CD4-positive, alpha-beta T cell (primary cell): ENCODE measurements around the gene RAD51B. TPM values are rescaled to one million over a fixed set of nuclear protein-coding genes. Genes with fewer than 3 reads are reported as not detected.

Source experiments
- ATAC-seq: fragments of 200-7000 bp; cut with Tn5 transposase; one replicate; pipeline ENCODE4 v1.10.0; 2022; ENCODE audit warnings: mild to moderate bottlenecking; ENCODE audit not compliant: poor library complexity
- CTCF ChIA-PET: fragments of 350-600 bp; sonication (Branson Sonifier 250); formaldehyde crosslinking; loops from one replicate; lab custom pipeline; 2021; ENCODE audit warnings: antibody characterized with exemption, inconsistent platforms; lab: Charles Lee
- POLR2A ChIA-PET: fragments of 350-600 bp; sonication (Branson Sonifier 250); formaldehyde crosslinking; loops from one replicate; lab custom pipeline; 2021; ENCODE audit warnings: antibody characterized with exemption, inconsistent platforms; lab: Charles Lee
- DNase-seq, 14 experiments: peaks; one replicate each; pipeline ENCODE4 v3.0.0-alpha.2; 2013 to 2020; ENCODE audit warnings: mixed read lengths in 2 of 14
- H3K27ac ChIP-seq, 2 donors: one replicate each; pipeline versions ENCODE4 v1.5.1 to v1.7.0; 2013; ENCODE audit warnings: low read length in 2 of 2, low read depth in 1 of 2, mild to moderate bottlenecking in 1 of 2
- H3K27me3 ChIP-seq, 2 experiments: 1 replicate in 1 of 2; 2 replicates in 1 of 2; pipeline versions ENCODE4 v1.6.1 to v1.7.0; 2013; ENCODE audit warnings: low read length in 2 of 2, control low read depth in 1 of 2, mild to moderate bottlenecking in 1 of 2, moderate library complexity in 1 of 2; ENCODE audit not compliant: insufficient read depth in 2 of 2, control insufficient read depth in 1 of 2
- H3K36me3 ChIP-seq: one replicate; pipeline ENCODE4 v1.6.1; 2013; ENCODE audit warnings: low read length, control low read depth; ENCODE audit not compliant: insufficient read depth
- H3K4me1 ChIP-seq: one replicate; pipeline ENCODE4 v1.6.1; 2013; ENCODE audit warnings: low read length, control low read depth; ENCODE audit not compliant: insufficient read depth
- H3K4me3 ChIP-seq: one replicate; pipeline ENCODE4 v1.5.1; 2013; ENCODE audit warnings: mild to moderate bottlenecking, low read length, moderate library complexity
- H3K9me3 ChIP-seq, 2 experiments: 1 replicate in 1 of 2; 2 replicates in 1 of 2; pipeline versions ENCODE4 v1.6.1 to v1.7.0; 2013; ENCODE audit warnings: low read length in 2 of 2, mild to moderate bottlenecking in 2 of 2, control low read depth in 1 of 2, moderate library complexity in 1 of 2; ENCODE audit not compliant: control insufficient read depth in 1 of 2, insufficient read depth in 1 of 2
- H3K27ac Mint-ChIP-seq: one replicate; pipeline ENCODE4 v1.8.0; 2020; ENCODE audit warnings: mixed read lengths
- H3K27me3 Mint-ChIP-seq: one replicate; pipeline ENCODE4 v1.8.0; 2021; ENCODE audit warnings: mixed read lengths
- H3K36me3 Mint-ChIP-seq: one replicate; pipeline ENCODE4 v1.8.0; 2021; ENCODE audit warnings: low read depth, mixed read lengths
- H3K4me1 Mint-ChIP-seq: one replicate; pipeline ENCODE4 v1.8.0; 2021; ENCODE audit warnings: low read depth, mixed read lengths
- H3K4me3 Mint-ChIP-seq: one replicate; pipeline ENCODE4 v1.8.0; 2020; ENCODE audit warnings: mild to moderate bottlenecking, mixed read lengths
- H3K9me3 Mint-ChIP-seq: one replicate; pipeline ENCODE4 v1.8.0; 2020; ENCODE audit warnings: mixed read lengths
- intact Hi-C, 2 experiments: fragments of 100-400 bp; cut with DNase I in 1 of 2; cut with micrococcal nuclease in 1 of 2; formaldehyde crosslinking; loops; one replicate each; pipeline versions ENCODE4 v1.15.1 to v1.9.0; 2023 to 2025; cut with DNase I, micrococcal nuclease
- total RNA-seq, 174 experiments: library from RNA in 2 of 174; stranded (reverse) in 2 of 174; gene quantifications; one replicate each; pipeline ENCODE4 v1.2.3 and lab custom pipeline; 2021 to 2026
- TF ChIP-seq, protein P1 (sequence below): fragments of 200-600 bp; IDR thresholded peaks from one replicate; pipeline ENCODE4 v1.8.0; 2022; ENCODE audit warnings: antibody characterized with exemption, mild to moderate bottlenecking

The RAD51B gene
- total RNA-seq, 2 experiments from 2014 or later, result 18.4 to 20.0 TPM

DNA sequence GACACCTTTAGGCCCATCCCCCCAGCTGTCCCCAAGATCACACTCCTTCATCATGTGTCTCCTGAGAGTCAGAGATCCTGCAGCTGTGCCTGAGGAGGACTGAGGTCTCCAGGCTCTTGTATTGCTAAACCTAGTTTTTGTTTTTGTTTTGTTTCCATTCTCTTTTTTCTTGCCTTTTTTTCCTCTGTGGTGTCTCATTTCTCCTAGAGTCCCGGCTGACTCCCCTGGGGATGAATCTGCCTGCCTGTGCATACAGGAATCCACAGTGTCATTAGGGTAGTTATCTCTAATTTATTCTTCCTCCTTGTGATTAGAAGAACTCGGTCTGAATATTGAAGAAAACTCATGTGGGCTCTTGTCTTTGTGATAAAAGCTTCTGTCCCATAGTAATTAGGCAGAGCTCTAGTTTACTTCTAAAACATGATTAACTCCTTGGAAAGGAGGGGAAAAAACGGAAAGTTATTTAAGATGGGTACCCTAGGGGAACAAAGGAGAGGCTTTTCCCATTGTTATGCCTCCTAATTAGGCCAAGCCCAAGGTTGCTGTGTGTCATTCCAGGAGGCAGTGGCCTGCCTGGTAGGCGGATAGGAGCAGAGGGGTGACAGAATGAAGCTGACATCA lies 630.1 kb downstream of the RAD51B start:
- H3K4me3 ChIP-seq, result no peak overlapping the region
- no peaks in the 10 kb centered on the region for H3K36me3 ChIP-seq
- H3K27ac ChIP-seq, result no peak overlapping the region
- Mint-ChIP-seq H3K4me1 (no peaks in the 10 kb centered on the region), H3K4me3 (no peak overlapping the region), H3K27ac (no peak overlapping the region), H3K9me3 (peaks cover 2% of the 10 kb centered on the region), H3K27me3 (no peaks in the 10 kb centered on the region), H3K36me3 (peaks cover 9% of the 10 kb centered on the region)
- DNase-seq, result no peak
- TF ChIP-seq, protein P1, sequence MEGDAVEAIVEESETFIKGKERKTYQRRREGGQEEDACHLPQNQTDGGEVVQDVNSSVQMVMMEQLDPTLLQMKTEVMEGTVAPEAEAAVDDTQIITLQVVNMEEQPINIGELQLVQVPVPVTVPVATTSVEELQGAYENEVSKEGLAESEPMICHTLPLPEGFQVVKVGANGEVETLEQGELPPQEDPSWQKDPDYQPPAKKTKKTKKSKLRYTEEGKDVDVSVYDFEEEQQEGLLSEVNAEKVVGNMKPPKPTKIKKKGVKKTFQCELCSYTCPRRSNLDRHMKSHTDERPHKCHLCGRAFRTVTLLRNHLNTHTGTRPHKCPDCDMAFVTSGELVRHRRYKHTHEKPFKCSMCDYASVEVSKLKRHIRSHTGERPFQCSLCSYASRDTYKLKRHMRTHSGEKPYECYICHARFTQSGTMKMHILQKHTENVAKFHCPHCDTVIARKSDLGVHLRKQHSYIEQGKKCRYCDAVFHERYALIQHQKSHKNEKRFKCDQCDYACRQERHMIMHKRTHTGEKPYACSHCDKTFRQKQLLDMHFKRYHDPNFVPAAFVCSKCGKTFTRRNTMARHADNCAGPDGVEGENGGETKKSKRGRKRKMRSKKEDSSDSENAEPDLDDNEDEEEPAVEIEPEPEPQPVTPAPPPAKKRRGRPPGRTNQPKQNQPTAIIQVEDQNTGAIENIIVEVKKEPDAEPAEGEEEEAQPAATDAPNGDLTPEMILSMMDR, result no peak
- CTCF ChIA-PET, result interaction anchor here (1.8 kb wide), 1 partner anchor 8 kb away, joined by 6 read pairs; no protein-coding TSS in a partner anchor
- ATAC-seq, result no peak
- no peaks in the 10 kb centered on the region for H3K4me1 ChIP-seq
- intact Hi-C loops, result no loop called here
- H3K9me3 ChIP-seq, result peaks cover 0 to 4% of the 10 kb centered on the region in 2 experiments
- POLR2A ChIA-PET, result no interaction called here
- H3K27me3 ChIP-seq, result no peaks in the 10 kb centered on the region

DNA sequence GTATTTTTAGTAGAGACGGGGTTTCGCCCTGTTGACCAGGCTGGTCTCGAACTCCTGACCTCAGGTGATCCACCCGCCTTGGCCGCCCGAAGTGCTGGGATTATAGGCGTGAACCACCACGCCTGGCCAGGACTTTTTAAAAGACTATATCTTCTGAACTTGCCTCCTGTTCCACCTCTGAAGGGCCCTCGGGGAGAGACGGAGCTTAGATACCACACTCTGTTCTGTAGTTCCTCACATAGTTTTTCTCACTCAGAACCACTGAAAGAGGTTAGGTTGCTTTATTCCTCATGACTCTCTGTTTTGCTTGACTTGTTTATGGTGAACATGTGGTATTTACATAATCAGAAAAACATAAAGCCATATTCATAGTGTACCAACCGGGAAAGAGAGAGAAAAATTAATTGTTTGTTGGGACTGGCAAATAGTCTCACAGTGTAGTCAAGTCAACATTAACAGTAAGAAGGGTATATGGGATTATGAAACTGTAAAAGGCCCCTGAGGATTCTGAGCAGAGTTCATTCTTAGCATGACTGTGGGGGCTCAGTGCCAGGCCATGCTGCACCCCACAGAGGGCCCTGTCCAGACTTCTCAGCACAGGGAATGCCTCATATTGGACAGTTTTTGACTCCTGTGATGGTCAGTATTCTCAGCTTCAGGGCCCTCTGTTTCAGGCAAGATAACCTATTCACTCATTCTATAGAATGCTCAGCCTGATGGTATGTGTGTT lies 631.0 kb downstream of the RAD51B start:
- H3K9me3 Mint-ChIP-seq, result peaks cover 2% of the 10 kb centered on the region
- ChIA-PET CTCF (interaction anchor here (0.5 to 1.1 kb wide), 2 partner anchors 11 to 348 kb away, joined by 3 read pairs; no protein-coding TSS in a partner anchor), POLR2A (no interaction called here)
- intact Hi-C loops, result no loop called here
- no peak for ATAC-seq
- no peak overlapping the region for H3K27ac Mint-ChIP-seq
- no peaks in the 10 kb centered on the region for H3K27me3 Mint-ChIP-seq
- no peak overlapping the region for H3K27ac ChIP-seq
- H3K4me3 Mint-ChIP-seq, result no peak overlapping the region
- DNase-seq, result no peak
- H3K9me3 ChIP-seq, result peaks cover 4 to 10% of the 10 kb centered on the region in 2 experiments
- no peaks in the 10 kb centered on the region for H3K27me3 ChIP-seq
- TF ChIP-seq, protein P1, result no peak
- no peak overlapping the region for H3K4me3 ChIP-seq
- no peaks in the 10 kb centered on the region for H3K36me3 ChIP-seq
- H3K4me1 Mint-ChIP-seq, result no peaks in the 10 kb centered on the region
- H3K4me1 ChIP-seq, result no peaks in the 10 kb centered on the region
- H3K36me3 Mint-ChIP-seq, result peaks cover 9% of the 10 kb centered on the region

DNA sequence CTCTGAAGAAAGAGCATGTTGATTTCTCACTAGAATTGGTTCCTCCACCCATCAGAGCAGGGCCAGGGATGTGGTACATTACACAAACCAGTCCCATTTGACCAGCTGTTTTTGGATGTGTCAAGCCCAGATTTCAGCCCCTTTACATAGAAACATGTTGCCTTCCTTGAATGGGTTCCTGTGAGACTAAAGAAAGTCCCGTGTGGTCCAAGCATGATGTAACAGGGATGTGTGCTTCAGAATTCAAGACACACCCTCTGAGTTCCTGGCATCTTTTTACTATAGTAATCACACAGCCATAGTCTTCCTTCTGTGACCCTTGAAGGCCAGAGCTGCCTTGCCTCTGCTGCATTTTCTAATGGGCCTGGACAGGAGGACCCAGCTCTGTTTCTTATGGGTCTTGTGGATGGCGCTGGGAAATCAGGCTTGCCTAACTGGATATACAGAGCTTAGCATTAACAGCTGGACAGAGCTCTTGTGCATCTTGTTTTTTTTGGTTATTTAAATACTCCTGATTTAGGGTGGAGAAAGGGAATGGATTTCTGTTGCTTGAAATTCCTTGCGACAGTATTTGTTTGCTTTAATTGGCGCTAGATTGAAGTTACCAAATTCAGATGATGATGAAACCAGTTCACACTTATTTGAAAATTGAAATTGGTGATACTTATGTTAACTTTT lies 632.3 kb downstream of the RAD51B start:
- CTCF ChIA-PET, result interaction anchor here (1.1 kb wide), 1 partner anchor 13 kb away, joined by 3 read pairs; no protein-coding TSS in a partner anchor
- ATAC-seq, result no peak
- POLR2A ChIA-PET, result interaction anchor here (0.7 kb wide), 2 partner anchors 82 to 185 kb away, joined by 3 read pairs; no protein-coding TSS in a partner anchor

More for the DNA sequence above, 632.3 kb downstream of the RAD51B start:
- intact Hi-C loops, result no loop called here
- Mint-ChIP-seq H3K27me3 (no peaks in the 10 kb centered on the region), H3K4me1 (no peaks in the 10 kb centered on the region), H3K27ac (no peak overlapping the region), H3K9me3 (peaks cover 5% of the 10 kb centered on the region), H3K4me3 (no peak overlapping the region), H3K36me3 (peaks cover 9% of the 10 kb centered on the region)
- no peak for DNase-seq
- H3K36me3 ChIP-seq, result no peaks in the 10 kb centered on the region
- H3K9me3 ChIP-seq, result peaks cover 4 to 10% of the 10 kb centered on the region in 2 experiments
- H3K4me1 ChIP-seq, result no peaks in the 10 kb centered on the region
- H3K27me3 ChIP-seq, result no peaks in the 10 kb centered on the region
- H3K27ac ChIP-seq, result no peak overlapping the region
- no peak overlapping the region for H3K4me3 ChIP-seq
- TF ChIP-seq, protein P1, result no peak
